ENCODE measurements around the gene S100A7. TPM values are rescaled to one million over a fixed set of nuclear protein-coding genes. Genes with fewer than 3 reads are reported as not detected.

The S100A7 gene
- total and polyA plus RNA-seq, 2 experiments from 2014 or later = not detected

- Histone ChIP-seq H3K27me3 (peaks cover 5% of the 10 kb centered on the region), H3K27ac (no peak overlapping the region), H3K4me1 (ENCODE audit: low read depth) (no peaks in the 10 kb centered on the region), H3K4me3 (no peak overlapping the region), H3K36me3 (no peaks in the 10 kb centered on the region), H3K9me3 (ENCODE audit: low read depth) (no peaks in the 10 kb centered on the region)
- no peak for TF ChIP-seq CTCF (IDR thresholded peaks at IDR 0.05; ENCODE audit: low read depth, low read length)
- DNase-seq (ENCODE audit: low read depth in 1 of 2, low spot score in 1 of 2) = no peak
Observed at GRCh38 chr1:153444078-153444477, 16.4 kb downstream of the S100A7 start.

- no peak for TF ChIP-seq CTCF (IDR thresholded peaks at IDR 0.05; ENCODE audit: low read depth, low read length)
- H3K4me1 ChIP-seq (ENCODE audit: low read depth) = no peaks in the 10 kb centered on the region
- no peak overlapping the region for H3K4me3 ChIP-seq
- peaks cover 5% of the 10 kb centered on the region for H3K27me3 ChIP-seq
- no peaks in the 10 kb centered on the region for H3K36me3 ChIP-seq
- no peaks in the 10 kb centered on the region for H3K9me3 ChIP-seq (ENCODE audit: low read depth)
- no peak overlapping the region for H3K27ac ChIP-seq
- DNase-seq (ENCODE audit: low read depth in 1 of 2, low spot score in 1 of 2) = no peak
Observed at GRCh38 chr1:153443486-153443885, 17.0 kb downstream of the S100A7 start.

- Histone ChIP-seq H3K4me3 (no peak overlapping the region), H3K27me3 (peaks cover 5% of the 10 kb centered on the region), H3K36me3 (no peaks in the 10 kb centered on the region), H3K9me3 (ENCODE audit: low read depth) (no peaks in the 10 kb centered on the region), H3K4me1 (ENCODE audit: low read depth) (no peaks in the 10 kb centered on the region), H3K27ac (no peak overlapping the region)
- peak in 1 of 2 donors; percentile 4 for DNase-seq (ENCODE audit: low read depth in 1 of 2, low spot score in 1 of 2)
- TF ChIP-seq CTCF (IDR thresholded peaks at IDR 0.05; ENCODE audit: low read depth, low read length) = no peak
Observed at GRCh38 chr1:153441238-153441755, 19.2 kb downstream of the S100A7 start.

- H3K4me3 ChIP-seq = no peak overlapping the region
- no peaks in the 10 kb centered on the region for H3K4me1 ChIP-seq (ENCODE audit: low read depth)
- H3K27ac ChIP-seq = no peak overlapping the region
- H3K27me3 ChIP-seq = peaks cover 4% of the 10 kb centered on the region
- no peaks in the 10 kb centered on the region for H3K36me3 ChIP-seq
- H3K9me3 ChIP-seq (ENCODE audit: low read depth) = no peaks in the 10 kb centered on the region
- TF ChIP-seq CTCF (IDR thresholded peaks at IDR 0.05; ENCODE audit: low read depth, low read length) = no peak
- no peak for DNase-seq (ENCODE audit: low read depth in 1 of 2, low spot score in 1 of 2)
Observed at GRCh38 chr1:153439273-153439672, 21.2 kb downstream of the S100A7 start.

GRCh38 chr1:153438599-153438998, 21.9 kb downstream of the S100A7 start:
- DNase-seq (ENCODE audit: low read depth in 1 of 2, low spot score in 1 of 2) = no peak
- TF ChIP-seq CTCF (IDR thresholded peaks at IDR 0.05; ENCODE audit: low read depth, low read length) = no peak
- no peaks in the 10 kb centered on the region for H3K36me3 ChIP-seq

GRCh38 chr1:153437236-153437635, 23.2 kb downstream of the S100A7 start:
- Histone ChIP-seq H3K9me3 (ENCODE audit: low read depth) (no peaks in the 10 kb centered on the region), H3K27ac (no peak overlapping the region), H3K36me3 (no peaks in the 10 kb centered on the region), H3K4me1 (ENCODE audit: low read depth) (no peaks in the 10 kb centered on the region), H3K4me3 (no peak overlapping the region), H3K27me3 (peaks cover 4% of the 10 kb centered on the region)
- no peak for TF ChIP-seq CTCF (IDR thresholded peaks at IDR 0.05; ENCODE audit: low read depth, low read length)
- no peak for DNase-seq (ENCODE audit: low read depth in 1 of 2, low spot score in 1 of 2)

More at GRCh38 chr1:153438599-153438998, 21.9 kb downstream of the S100A7 start:
- Histone ChIP-seq H3K4me3 (no peak overlapping the region), H3K9me3 (ENCODE audit: low read depth) (no peaks in the 10 kb centered on the region), H3K4me1 (ENCODE audit: low read depth) (no peaks in the 10 kb centered on the region), H3K27ac (no peak overlapping the region), H3K27me3 (peaks cover 4% of the 10 kb centered on the region)

Measured in cardiac muscle cell (in vitro differentiated cells and primary cell).